Stimulated activated CD8-positive, alpha-beta memory T cell treated with anti-CD3 and anti-CD28 coated beads, Interleukin-15, amount 100 ng/mL, for 24 hours (primary cell): ENCODE data around the gene CAPN10.

Experiments used
- DNase-seq: peaks from one replicate; pipeline ENCODE4 v3.0.0-alpha.2; 2020; ENCODE audit warnings: low read depth

CAPN10 gene

DNA sequence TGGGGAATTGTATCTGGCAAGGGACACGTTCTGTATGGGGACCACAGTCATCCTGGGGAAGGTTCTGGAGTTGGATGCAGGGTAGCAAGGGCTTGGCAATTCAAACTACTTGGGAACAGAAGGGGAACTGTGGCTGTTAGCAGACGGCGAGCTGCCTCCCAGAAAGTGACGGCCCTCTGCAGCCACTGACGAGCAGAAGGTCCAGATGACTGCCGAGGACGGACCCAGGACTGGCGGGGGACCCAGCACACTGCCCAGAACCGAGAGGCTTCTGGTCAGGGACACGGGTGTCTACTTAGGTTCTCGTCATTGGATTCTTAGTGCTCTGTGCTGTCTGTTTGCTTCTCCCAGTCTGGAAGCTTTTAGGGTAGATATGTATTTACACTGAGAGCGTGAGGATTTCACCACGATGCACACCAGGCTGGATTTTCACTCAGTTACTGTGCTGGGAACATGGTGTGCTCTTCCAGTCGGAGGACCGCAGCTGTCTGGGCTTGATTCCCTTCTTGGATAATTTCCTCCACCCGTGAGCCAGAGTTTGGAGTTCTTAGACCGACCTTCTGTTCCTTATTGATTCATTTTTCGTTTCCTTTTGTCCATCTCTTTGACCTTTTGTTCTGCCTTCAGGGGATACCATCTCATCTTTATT lies 52.1 kb downstream of the CAPN10 start:
- no peak for DNase-seq

DNA sequence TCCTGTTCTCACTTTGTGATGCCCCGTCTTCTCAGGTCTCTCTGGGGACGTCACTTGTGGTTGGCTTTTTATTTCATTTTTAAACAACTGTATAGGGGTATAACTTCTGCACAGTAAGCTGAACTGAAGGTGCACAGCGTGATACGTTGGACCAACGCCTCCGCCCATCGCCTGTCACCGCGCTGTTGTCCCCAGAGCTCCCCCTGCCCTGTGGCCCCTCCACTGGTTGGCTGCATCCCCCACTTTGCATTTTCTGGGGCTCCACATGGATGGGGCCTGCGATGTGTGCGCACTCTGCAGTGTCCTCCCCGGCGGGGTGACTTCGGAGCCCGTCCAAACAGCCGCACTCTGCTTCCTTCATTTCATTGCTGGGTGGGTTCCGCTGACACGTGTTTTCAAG lies 53.0 kb downstream of the CAPN10 start:
- no peak for DNase-seq

DNA sequence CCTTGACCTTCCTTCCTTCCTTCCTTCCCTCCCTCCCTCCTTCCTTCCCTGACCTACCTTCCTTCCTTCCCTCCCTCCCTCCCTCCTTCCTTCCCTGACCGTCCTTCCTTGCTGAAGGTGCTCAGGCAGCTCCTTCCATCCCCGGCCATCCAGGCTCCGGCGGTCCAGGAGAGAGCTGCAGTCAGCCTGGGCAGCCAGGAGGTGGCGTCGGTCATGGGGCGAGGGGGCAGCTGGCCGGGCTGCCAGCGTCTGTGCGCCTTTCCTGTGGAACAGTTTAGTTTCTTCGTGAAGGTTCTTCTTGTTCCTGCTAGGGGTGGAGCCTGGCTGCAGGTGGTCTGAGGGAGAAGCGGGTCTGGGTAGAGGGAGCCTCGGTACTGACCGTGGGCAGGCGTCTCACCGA lies 54.4 kb downstream of the CAPN10 start:
- DNase-seq, result no peak

DNA sequence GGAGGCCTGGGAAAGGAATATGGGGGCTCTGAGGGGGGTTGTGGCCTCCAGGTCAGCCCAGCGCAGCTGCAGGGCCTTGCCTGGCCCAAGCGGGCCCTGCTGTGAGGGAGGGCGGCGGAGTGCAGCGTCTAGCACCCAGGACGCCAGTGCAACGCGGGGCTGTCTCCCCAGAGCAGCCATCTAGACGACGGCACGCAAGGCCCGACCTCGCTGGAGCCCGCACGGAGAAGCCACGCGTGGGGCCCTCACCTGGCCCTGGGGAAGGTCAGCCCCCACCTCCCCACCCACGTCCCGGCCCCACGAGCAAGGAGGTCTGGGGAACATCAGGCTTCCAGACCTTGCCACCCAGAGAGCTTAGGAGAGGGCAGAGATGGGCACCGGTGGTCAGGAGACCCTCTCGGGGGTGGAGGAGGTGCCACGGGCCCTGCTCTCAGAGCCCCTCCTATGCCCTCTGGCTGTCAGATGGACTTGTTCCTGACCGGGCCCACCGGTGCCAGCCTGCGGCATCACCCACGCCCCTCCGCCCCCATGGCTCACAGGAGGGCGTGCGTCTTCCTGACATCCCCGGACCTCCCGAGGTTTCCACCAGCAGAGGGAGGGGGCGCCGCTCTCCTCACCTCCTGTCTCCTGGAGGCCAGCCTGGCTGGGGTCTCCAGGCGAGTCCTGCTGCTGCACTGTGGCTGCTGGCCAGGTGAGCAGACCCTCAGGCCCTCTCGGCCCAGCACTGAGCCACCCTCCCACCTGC lies 55.7 kb downstream of the CAPN10 start:
- no peak for DNase-seq

DNA sequence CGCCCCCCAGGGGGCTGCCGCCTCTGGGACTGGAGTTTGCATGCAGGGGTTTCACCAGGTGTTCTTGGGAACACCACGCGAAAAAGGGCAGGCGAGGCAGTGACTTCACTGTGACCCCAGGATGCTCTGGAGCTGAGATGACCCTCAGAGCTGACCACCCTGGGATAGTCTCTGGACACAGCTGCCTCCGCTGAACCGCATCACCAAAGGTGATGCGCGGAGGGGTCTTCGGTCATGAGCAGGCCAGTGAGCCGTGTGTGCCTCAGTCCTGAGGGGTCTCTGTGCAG lies 56.2 kb downstream of the CAPN10 start:
- no peak for DNase-seq

DNA sequence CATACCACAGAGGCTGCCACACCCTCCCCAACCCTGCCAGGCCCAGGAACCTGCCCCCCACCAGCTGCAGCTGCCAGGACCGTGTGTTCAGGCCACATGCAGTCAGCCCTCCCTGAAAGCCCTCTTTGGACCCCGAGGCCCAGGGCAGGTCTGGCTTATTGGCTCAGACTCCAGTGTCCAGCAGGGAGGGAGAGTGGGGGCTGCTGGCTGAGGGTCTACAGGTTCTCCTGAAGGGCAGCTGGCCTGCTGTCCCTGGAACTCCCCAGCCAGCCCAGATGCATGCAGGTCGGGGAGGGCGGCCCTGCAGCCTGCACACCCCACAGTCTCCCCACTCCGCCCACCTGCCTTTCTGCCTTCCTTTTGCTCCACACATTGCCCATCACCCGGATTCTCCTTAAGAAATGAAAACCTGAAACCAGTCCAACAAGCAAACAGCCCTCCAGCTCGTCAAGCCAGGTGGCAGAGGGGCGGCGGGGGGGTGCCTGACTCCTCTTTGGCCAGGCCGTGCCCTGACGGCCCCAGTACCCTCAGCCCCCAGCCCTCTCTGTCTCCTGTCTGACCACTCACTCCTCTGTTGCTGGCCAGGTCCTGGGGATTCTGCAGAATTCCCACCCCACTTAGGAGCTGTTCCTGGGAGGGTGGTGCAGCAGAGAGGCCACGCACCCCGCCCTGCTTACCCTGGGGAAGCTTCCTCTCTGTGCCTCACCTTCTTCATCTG lies 56.7 kb downstream of the CAPN10 start:
- DNase-seq, result no peak

DNA sequence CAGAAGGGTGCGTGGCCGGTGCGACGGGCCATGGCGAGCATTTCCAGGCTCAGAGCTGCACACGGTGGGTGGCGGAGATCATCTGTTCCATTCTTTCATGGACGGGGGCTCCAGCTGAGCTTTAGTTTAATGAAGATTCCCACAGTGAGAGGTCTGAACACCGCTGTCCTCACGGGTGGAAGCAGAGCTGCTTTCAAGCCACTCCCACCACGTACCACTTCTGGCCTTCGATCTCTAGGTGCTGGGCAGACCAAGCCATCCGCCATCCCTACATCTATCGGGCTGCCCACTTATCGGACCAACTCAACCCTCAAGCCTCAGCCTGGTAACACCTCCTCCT lies 57.2 kb downstream of the CAPN10 start:
- DNase-seq, result no peak

DNA sequence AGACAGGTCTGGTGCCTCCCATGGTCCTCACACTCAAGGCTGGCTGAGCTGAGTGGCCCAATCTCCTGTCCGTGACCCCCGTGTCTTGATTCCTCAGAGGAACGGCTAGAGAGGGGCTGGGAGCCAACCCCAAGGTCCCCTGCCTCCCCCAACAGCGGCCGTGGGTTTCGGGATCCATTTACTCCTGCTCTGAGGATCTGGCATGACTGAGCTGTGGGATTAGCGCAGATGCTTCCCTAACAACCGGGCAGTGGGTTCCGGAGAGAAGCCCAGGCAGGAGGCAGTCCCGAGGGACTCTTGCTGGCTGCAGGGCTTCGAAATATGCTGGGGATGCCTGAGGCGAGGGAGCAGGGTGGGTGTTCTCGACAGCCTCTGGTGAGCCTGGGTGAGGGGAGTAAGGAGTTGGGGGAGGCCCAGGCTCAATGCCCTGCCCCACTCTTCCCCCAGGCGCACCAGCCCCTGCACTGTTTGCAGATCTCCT lies 57.7 kb downstream of the CAPN10 start:
- DNase-seq, result no peak

DNA sequence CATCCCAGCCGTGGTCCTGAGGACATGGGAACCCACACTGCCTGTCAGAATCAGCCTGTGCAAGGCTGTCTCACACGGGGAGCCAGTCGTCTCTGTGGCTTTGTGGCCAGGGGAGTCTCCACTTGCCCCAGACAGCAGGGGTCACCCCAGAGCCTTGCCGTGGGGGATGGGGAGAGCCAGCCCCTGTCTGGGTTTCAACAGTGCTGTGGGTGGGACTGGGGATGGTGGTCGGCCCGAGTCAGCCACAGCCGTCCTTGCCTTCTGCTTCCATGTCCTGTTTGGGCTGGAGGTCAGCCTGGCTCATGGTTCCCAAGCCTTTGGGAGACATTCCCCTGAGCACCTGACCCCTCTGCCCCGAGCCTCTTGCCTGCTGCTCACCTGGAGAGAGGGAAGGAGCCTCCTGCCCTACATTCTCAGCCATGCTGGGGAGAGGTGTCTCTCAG lies 58.3 kb downstream of the CAPN10 start:
- no peak for DNase-seq

DNA sequence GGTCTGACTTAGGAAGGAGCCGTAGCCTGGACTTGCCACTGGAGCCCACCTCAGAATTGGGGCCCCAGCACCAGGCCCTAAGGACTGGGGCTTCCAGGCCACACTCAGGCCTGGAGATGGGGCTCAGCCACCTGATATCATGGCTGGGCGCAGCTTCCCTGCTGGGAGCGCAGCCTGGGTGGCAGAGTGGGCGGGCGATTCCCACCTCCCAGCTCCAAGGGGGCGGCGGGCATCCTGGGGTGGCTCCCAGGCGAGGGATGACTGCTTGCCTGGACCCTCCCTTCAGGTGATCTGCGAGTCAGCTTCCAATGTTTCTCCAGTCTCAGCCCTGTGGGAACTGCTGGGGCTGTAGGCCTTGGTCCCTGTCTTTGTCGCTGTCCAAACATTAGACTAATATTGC lies 58.8 kb downstream of the CAPN10 start:
- DNase-seq, result no peak

DNA sequence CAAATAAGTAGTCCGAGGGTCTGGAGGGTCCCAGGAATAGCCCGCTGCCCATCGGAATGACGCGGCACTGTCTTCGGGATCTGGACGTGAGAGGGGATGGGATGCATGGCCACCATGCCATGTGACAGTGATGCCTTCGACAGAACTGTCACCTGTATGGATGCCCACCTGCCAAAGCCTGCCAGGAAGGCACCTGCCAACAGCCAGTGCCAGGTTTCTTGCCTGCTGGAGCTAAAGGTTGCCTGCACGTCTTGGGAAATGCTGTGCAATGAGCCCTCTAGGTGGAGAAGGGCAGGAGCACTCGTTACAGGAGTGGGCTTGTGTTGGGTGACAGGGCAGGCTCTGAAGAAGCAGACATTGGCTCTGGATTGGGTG lies 59.3 kb downstream of the CAPN10 start:
- no peak for DNase-seq

DNA sequence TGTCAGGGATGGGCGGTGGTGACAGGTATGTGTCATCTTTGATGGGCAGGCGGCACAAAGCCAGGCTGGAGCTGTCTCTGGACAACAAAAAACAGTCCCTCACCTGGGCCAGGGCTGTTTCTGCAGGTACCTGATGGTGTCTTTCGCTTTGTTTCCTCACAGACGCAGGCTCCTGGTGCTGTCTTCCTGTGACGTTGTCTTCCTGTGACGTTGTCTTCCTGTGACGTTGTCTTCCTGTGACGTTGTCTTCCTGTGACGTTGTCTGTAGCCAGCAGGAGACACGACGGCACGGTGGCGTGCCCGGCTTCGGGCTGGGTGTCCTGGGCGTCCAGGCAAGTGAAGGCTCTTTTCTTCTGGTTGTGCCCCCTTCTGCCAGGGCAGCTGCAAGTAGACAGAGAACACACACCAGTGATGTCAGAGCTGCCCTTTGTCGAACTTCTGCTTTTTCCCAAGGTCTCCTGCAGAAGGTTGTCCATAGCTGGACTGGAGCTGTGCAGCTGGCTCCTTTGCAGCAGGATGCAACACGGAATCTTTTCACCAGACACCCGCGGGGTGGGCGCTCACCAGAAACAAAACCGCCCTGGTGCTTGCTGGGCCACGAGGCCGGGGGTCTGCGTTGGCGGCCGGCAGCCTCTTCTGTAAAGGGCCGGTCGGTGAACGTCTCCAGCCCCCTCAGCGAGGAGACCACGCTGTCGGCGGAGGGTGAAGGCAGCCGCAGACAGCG lies 59.8 kb downstream of the CAPN10 start:
- no peak for DNase-seq

DNA sequence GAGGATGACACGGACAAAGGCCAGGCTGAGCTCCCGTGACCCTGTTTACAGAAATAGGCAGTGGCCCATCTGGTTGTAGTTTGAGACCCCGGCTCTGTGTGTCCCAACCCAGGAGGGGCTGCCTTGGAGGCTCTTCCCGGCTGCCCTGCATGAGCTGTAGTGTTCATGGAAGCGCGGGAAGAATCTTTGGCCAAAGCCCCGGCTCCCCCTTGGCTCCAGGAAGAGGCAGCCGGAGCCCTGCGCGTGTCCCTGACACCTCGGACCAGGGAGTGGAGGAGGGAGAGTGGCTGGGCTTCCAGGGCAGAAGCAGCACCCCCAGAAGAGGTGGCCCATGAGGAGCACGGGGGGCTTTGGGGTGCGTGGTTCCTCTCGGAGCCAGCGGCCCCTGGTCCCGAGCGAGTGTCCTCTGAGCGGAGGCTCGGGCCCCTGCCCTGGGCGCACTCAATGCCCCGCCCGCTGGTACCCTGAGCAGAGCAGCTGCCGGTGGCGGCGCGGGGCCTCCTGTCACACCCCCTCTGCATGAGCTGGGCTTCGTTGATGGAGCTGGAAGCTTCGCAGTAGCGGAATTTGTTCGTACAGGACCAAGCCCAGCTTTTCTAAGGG lies 60.5 kb downstream of the CAPN10 start:
- DNase-seq, result no peak

DNA sequence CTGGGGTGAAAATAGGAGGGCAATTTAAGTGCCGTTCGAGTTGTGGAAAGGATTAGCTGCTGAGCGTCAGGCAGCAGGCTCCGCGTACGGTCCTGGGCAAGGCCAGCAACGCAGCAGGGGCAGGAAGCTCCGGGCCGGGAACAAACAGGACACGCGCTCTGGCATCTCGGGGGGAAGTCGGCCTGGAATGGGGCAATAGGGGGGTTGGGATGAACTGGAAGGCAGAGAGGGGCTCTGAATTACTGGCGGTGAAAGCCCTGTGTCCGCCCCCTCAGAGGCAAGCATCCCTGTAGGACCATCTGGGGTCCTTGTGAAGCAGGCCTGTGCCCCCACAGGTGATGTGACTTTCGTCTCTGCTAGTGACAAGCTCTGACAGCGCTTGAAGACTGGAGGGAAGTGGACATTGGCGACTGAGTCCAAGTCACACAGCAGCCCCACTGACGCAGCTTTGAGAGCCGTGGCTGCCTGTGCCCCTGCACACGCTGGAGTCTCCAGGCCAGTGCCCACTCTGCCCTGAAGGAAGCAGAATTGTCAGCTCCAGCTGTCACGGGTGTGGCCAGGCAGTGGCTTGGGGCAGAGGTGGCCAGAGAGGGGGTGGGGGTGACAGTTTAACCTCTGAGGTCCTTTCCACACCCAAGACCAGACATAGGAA lies 61.1 kb downstream of the CAPN10 start:
- DNase-seq, result no peak

DNA sequence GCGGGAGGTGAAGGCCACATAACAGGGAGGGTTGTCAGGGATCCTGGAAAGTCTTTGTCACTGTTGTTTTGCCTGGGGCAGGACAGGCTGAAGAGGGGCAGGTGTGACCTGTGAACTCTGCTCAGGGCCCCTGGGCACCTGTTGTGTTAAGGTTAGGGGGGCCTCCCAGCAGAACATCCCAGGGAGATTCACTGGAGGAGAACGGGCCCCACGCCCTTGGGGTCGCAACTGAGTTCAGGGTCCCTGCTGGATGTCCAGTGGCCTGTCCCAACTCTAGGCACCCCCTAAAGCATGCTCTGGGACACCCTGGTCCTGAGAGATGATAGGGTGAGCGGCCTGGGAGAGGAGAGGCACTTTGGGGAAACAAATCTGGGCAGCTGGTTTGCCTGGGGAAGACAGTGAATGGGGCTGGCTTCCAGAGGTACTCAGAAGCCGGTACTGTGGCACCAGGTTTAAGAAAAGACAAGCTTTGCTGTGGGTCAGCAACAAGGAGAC lies 61.7 kb downstream of the CAPN10 start:
- no peak for DNase-seq
